GM12801 (cell line): ENCODE measurements around the gene PRKN.

Experiments used
- CTCF ChIP-seq: IDR thresholded peaks from one replicate; pipeline ENCODE4 v1.5.1; 2011; ENCODE audit warnings: control low read depth; ENCODE audit not compliant: insufficient read length; ENCODE audit errors: extremely low read depth

The PRKN gene

GRCh38 chr6:162443101-162443500, 284.5 kb downstream of the PRKN start:
- no peak for TF ChIP-seq CTCF

GRCh38 chr6:162442687-162443086, 284.9 kb downstream of the PRKN start:
- TF ChIP-seq CTCF = no peak

GRCh38 chr6:162441991-162442390, 285.6 kb downstream of the PRKN start:
- TF ChIP-seq CTCF = no peak

GRCh38 chr6:162438980-162439379, 288.6 kb downstream of the PRKN start:
- no peak for TF ChIP-seq CTCF

GRCh38 chr6:162435071-162435470, 292.5 kb downstream of the PRKN start:
- TF ChIP-seq CTCF = no peak

GRCh38 chr6:162421004-162421403, 306.6 kb downstream of the PRKN start:
- no peak for TF ChIP-seq CTCF

- TF ChIP-seq CTCF = no peak
Observed at GRCh38 chr6:162416831-162417537, 310.6 kb downstream of the PRKN start.

GRCh38 chr6:162416307-162416706, 311.3 kb downstream of the PRKN start:
- TF ChIP-seq CTCF = no peak
